GM12873 (cell line): Measurements from ENCODE around the gene PGBD5.

Experiments
- TF ChIP-seq, protein P1 (sequence below): IDR thresholded peaks from 2 replicates; pipeline ENCODE4 v1.5.1; 2012; ENCODE audit warnings: low read depth, mild to moderate bottlenecking, moderate library complexity, low read length, control low read depth; ENCODE audit not compliant: insufficient read depth; ENCODE audit errors: missing control alignments

Gene PGBD5

DNA sequence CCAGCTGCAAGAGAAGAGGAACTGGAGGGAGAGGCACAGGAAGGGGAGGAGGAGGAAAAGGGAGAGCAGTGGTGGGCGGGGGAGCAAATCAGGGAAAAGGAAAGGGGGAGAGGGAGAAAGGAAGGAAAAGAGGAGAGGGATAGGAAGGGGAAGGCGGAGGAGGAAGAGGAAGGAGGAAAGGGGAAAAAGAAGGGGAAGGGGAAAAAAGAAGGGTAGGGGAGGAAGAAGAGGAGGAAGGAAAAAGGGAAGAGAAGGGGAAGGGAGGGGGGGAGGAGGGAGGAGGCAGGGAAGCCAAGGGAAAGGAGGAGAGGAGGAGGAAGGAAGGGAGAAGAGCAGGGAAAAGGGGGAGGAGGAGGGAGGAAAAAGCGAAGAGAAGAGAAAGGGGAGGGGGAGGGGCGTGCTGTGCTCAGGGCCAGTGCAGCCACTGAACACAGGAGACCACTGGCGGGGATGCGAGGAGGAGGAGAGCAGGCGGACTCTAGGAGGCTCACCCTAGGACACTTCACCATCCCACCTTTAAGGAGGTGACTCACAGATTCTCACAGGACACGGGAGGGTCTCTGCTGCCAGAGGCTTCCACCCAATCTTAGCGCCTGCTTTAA, 33.1 kb downstream of the PGBD5 start:
- TF ChIP-seq, protein P1, sequence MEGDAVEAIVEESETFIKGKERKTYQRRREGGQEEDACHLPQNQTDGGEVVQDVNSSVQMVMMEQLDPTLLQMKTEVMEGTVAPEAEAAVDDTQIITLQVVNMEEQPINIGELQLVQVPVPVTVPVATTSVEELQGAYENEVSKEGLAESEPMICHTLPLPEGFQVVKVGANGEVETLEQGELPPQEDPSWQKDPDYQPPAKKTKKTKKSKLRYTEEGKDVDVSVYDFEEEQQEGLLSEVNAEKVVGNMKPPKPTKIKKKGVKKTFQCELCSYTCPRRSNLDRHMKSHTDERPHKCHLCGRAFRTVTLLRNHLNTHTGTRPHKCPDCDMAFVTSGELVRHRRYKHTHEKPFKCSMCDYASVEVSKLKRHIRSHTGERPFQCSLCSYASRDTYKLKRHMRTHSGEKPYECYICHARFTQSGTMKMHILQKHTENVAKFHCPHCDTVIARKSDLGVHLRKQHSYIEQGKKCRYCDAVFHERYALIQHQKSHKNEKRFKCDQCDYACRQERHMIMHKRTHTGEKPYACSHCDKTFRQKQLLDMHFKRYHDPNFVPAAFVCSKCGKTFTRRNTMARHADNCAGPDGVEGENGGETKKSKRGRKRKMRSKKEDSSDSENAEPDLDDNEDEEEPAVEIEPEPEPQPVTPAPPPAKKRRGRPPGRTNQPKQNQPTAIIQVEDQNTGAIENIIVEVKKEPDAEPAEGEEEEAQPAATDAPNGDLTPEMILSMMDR: no peak

DNA sequence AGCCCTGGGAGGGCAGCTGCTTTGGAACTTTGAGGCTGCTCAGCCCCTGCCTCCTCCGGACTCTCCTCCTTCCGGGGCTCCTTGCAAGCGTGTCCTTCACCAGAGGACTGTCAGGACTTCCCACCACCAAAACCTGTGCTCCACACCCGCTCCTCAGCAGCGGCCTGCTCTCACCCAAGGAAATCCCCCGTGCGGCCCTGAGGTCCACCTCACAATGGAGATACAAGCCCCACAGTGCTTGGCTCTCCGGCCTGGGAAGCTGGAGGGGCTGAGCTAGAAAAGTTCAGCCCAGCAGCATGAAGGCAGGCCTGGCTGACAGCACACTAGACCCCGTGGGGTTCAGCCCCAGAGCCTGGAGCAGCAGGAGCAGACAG, 33.6 kb downstream of the PGBD5 start:
- TF ChIP-seq, protein P1: no peak

DNA sequence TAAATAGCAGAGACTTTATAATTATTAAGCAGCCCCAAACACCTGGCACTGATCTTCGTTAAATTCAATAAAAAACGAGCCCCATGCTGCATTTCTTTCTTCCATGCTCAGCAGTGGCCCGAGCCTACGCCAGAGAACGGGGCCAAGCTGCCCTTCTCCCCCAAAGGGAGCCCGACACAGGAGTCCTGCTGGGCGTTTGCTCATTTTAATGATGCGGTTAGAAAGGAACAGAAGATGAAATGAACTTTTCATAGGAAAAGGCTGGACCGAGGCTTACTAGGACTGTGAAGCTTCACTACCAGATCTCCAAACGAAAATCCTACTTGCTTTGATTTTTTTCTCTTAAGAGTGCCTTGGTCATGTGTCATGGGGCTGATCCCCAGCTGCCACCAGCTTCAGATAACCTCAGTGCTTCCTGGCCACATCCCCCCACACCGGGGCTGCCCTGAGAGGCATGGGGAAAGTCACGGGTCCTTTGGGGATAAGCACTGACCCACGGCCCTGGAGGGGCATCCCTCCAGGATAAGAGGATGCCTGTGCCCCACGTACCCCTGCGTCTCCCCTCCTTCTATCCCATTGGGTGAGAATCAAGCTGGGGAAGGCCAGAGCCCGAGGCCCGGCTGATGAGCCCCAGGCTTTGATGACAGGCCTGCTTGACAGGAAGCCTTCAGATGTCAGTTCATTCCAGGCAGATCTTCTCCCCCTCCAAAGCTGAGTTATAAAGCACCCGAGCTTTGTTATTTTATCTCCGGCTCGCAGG, 34.2 kb downstream of the PGBD5 start:
- TF ChIP-seq, protein P1: no peak

DNA sequence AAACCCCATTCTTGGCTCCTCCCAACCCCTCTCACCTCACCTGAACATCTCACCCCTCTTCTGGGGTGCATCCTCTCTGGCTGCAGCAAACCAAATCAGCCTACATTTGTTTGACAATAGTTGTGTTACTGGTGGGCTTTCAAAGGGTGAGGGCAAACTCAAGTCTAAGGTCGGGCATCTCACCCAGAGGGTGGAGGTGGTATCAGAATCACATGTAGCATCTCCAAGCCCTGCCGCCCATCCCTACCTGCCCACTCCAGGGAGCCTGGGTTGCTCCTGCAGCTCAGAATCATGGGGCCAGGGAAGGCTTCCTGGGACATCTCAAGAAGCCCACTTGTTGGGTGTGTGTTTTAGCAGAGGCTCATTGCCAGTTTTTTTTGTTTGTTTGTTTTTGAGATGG, 35.8 kb downstream of the PGBD5 start:
- TF ChIP-seq, protein P1: no peak

DNA sequence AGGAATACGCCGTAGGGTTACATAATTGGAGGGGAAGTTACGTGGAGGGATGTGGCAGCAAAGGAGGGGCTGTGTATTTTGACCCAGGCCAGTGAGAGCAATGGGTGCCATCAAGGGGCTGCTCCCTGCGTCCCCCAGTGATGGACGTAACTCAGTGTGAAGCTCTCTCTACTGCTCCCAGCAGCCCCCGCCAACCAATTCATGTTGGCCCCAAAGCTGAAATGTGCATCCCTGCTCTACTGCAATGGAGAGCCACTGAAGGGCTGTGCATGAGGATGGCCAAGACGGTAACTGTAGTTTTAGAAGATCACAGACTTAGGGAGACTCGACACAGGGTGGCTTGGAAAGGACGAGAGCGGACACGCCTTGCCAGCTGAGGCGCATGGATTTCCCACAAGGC, 38.3 kb downstream of the PGBD5 start:
- TF ChIP-seq, protein P1: no peak

DNA sequence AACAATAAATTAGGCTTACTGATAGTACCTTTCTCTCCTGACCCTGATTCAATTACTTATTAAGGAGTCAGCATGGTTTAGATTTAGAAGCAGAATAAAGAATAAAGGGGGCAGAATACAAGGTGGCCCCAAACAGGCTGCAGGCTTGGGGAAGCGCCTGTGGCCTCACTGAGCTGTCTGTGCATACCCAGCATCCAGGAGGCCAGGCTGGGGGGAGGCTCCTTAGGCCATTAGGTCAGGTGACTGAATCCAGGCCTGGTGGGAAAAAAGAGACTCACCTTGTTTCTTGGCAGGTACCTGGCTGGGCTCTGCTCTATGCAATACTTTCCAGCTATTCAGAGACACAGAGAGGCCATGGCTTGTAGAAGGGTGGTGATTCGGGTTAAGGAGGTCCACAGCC, 38.8 kb downstream of the PGBD5 start:
- TF ChIP-seq, protein P1: no peak

DNA sequence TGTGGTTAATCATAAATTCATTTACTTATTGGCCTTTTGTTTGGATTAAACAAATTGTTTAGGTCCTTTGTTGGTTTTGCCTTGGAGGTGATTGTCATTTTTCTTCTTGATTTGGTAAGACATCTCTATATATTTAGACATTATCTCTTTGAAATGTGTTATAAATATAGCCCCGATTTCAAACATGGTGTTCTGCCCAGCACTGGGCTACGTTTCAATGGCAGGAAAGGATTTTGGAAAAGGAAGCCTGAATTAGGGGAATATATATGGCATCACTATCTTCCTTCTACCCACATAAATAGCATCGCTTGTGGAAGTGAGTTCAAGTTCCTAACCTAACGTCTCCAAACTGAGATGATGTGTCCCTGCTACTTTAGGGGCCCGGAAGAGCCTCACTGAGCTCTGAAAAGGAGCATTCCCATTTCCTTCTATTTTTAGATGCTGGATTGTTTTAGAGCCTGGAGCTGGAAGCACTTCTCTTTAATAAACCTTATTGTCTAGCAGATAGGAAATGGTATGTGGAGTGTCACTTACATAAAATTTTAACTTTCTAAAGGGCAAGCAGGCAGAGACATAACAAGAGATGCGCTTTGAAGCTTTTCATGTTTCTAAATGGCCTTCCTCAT, 39.4 kb downstream of the PGBD5 start:
- TF ChIP-seq, protein P1: no peak
